HG03575 (cell line): ENCODE results near the gene ALDH1L1.
"Not testable (repeated sequence)": the region's sequence is repeated elsewhere in the genome, so short reads cannot be mapped to it uniquely, and the experiment has no call there.

Experiments used
- ATAC-seq: cut with Tn5 transposase; IDR thresholded peaks from one replicate; pipeline ENCODE4 v1.9.1; 2021; ENCODE audit not compliant: unreplicated experiment, insufficient number of reproducible peaks, low FRiP score; ENCODE audit errors: extremely low read depth

ALDH1L1 gene

GRCh38 chr3:126101521-126101982, 78.8 kb downstream of the ALDH1L1 start:
- no peak for ATAC-seq

DNA sequence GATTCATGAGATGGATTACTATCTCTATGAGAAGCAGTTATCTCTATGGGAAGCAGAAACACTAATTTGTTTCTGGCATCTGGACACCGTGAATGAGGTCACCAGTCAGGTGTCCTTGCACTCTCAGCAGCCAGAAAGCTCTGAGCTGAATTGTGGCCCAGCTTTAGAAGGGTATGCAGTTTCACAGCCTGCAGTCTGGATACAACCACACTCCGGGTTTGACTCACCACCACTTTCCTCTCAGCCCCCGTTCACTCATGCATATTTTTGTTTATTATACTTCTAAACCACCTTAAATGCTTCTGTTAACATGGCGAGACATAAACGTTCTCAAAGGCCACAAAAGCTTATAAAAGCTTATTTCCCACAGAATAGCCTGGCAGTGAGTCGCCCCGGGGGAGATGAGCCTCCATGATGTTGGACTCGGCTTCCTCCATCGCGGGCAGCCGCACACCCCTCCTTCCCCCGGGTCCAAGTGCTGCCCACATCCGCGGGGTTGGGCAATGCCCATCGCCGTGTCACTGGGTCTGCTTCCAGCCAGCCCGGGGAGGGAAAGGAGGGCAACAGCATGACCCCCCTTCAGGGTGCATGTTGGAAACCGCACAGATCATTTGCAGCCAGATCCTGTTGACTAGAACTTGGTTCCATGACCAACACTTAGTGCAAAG, 79.6 kb downstream of the ALDH1L1 start:
- no peak for ATAC-seq

DNA sequence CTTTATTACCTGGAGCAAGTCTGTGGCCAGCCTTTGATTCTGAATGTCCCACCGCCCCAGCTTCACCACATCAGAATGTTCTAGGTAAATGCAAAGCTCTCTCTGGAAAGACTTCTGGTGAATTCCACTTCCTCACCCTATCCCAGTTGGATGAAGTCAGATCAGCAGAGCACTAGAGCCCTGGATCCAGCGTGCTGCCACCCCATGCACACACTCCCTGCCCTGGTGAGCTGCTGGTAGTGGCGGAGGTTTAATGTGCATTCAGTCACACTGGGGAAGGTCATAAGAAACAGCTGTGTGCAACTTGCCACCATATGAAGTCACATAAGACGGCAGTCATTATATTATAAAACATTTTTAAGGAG, 80.1 kb downstream of the ALDH1L1 start:
- ATAC-seq = no peak

DNA sequence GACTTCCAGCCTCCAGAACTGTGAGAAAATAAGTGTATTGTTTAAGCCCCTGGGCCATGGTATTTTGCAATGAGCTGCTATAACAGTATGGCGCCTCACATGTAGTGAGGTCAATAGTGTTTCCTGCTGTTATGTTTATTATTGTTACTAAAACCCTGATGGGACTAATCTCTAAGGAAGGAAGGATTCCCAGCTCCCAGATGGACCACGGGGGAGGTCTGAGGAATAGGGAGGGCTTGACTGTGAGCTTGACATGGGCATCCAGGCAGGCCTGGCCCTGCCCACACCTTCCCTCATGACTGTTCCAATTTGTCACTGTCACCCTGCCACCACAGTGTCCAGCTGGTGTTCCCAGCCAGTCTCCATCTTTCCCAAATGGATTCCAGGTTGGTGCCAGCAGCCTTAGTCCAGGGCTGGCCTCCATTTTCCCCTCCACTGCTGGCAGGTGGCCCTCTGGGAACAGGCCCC, 82.0 kb downstream of the ALDH1L1 start:
- ATAC-seq = no peak

DNA sequence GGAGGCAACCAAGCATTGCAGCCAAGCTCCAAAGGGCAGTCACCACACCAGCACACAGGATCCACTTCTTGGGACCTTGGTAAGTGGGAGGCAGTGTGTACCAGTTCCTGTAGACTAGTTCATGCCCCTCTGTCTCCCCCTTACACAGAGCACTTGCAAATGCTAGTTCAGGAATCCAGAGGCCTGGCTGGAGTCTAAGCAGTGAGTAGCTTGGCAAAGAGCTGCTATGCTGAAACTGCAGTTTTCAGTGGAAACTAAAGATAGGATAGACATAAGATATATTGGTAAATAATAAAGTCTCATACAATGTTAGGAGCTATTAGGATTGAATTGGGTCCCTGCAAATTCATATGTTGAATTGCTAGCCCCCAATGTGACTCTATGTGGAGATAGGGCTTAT, 82.6 kb downstream of the ALDH1L1 start:
- ATAC-seq = no peak

DNA sequence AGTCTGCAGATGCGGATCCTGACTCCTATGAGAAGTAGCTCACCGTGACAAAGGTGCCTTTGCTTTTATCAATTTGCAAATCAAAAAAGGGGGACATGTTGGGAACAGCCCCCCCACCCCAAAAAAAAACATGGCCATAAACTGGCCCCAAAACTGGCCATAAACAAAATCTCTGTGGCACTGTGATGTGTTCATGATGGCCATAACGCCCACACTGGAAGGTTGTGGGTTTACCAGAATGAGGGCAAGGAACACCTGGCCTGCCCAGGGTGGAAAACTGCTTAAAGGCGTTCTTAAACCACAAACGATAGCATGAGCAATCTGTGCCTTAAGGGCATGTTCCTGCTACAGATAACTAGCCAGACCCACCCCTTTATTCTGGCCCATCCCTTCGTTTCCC, 84.1 kb downstream of the ALDH1L1 start:
- not testable (repeated sequence) for ATAC-seq

DNA sequence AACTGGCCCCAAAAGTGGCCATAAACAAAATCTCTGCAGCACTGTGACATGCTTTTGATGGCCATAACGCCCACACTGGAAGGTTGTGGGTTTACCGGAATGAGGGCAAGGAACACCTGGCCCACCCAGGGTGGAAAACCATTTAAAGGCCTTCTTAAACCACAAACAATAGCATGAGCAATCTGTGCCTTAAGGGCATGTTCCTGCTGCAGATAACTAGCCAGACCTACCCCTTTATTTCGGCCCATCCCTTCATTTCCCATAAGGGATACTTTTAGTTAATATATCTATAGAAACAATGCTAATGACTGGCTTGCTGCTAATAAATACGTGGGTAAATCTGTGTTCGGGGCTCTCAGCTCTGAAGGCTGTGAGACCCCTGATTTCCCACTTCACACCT, 88.3 kb downstream of the ALDH1L1 start:
- not testable (repeated sequence) for ATAC-seq

- ATAC-seq = no peak
Observed at GRCh38 chr3:126087552-126088175, 92.7 kb downstream of the ALDH1L1 start.

GRCh38 chr3:126085841-126086240, 94.5 kb downstream of the ALDH1L1 start:
- ATAC-seq = no peak

- no peak for ATAC-seq
Observed at GRCh38 chr3:126085276-126085675, 95.1 kb downstream of the ALDH1L1 start.

DNA sequence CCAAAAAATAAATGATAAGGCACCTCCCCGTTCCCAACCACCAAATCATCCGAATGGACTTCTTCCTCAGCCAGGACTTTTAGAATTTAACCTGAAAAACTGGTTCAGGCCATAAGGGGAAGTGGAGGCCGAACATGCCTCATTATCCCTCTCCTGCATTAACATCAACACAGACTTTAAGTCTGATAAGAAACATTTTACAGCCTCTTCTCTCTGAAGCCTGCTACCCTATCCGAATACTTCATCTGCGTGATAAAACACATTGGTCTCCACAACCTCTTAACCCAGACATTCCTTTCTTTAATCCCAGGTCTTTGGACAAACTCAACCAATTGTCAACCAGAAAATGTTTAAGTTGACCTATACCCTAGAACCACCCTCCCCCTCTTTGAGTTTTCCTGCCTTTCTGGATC, 95.6 kb downstream of the ALDH1L1 start:
- ATAC-seq = no peak

GRCh38 chr3:126083913-126084767, 96.2 kb downstream of the ALDH1L1 start, which contains the start of gene SLC41A3:
Gene SLC41A3 (minus strand): TSS chr3:126084124. CDS start chr3:126068219, 15,905 bp downstream.
- no peak for ATAC-seq

DNA sequence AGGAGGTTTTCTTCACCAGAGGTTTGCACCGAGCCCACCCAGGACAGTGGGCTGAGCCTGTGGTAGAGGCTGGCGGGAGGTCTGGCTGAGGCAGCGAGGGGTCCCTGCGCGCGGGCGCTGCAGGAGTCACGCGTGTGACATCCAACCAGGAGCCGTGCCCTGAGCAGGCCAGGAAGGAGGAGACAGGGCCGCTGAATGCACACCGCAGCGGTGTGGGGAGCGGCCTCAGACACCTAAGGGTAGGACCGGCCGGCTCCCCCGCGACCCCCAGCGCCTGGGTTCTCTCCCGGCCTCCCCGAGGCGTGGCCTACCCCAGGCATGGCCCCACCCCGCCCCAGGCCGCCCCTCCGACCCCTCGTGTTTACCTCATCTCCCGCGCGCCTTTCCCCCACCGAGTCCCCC, 96.9 kb downstream of the ALDH1L1 start:
- ATAC-seq = no peak

GRCh38 chr3:126083138-126083445, 97.3 kb downstream of the ALDH1L1 start:
- no peak for ATAC-seq

DNA sequence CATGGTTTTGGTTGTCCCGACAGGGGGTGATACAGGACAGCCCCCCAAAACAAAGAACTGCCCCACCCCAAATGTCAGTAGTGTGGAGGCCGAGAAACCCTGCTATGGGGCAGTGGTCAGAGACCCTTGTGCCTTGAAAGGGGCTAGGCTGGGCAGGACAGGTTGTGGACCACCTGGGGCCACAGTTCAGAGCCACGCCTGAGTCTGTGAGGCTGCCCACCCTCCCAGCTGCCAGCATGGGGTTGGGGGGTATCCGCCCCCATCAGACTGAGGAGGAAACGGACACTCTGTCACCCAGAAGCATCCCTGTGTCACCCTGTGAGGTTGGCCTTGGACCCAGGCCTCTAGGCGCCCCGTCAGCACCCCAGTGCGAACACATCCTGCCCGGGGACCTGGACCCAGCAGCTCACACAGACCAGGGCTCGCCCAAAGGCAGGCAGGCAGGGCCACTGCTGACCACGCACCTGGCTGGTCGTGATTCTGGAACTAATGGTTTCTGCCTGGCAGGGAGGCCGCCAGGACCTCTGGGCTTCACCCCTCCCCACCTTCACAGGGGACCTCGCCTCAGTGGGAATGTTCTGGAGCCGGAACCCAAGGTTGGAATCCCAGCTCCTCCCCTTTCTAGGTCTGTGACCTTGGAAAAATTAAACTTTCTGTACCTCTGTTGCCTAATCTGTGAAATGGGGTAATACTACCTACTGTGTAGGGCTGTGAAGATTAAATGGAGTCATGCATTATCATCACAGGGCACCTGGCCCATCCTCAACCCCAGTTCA, 97.8 kb downstream of the ALDH1L1 start:
- no peak for ATAC-seq

GRCh38 chr3:126081618-126082361, 98.6 kb downstream of the ALDH1L1 start:
- no peak for ATAC-seq

DNA sequence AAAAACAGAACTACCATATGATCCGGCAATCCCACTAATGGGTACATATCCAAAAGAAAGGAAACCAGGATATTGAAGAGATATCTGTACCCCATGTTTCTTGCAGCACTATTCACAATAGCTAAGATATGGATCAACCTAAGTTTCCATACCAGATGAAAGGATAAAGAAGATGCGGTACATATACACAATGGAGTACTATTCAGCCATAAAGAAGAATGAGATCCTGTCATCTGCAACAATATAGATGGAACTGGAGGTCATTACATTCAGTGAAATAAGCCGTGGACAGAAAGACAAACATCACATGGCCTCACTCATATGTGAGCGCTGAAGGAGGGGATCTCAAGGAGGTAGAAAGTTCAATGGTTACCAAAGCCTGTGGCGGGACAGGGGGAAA, 99.4 kb downstream of the ALDH1L1 start:
- ATAC-seq = no peak

DNA sequence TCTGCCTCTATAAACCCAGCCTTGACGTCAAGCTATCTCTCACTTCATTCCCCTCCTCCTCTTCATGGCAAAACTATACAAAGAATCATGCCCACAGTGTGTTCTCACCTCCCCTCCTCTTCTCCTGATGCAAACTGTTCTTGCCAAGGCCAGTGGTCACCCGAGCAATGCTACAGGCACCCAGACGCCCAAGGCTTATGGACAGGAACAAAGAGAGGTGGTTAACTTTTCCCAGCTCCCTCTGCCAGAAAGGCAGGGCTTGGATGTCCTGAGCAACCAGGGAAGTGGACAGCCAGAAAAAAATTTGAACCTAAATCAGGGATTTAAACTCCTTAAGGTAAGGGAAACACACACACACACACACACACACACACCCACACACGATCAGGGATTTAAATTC, 101.5 kb downstream of the ALDH1L1 start:
- ATAC-seq = no peak

DNA sequence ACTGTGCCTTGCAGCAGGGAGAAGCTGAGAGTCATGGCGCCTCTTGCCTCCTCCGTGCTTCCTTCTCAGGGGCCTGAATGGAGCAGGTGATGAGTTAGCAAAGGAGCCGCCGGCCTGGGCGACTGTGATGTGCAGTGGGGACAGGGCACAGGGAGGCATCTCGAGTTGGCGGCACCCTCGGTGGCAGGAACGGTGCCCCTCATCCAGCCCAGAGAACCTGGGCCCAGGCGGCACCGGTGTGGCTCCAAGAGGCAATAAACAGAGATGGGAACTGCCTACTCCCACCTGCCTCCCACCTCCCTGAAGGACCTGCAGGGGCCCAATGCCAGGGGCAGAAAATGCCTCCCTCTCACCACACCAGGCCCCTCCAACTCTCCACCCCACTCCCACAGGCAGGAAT, 102.6 kb downstream of the ALDH1L1 start:
- ATAC-seq = no peak
